ENCODE data around the gene SUN2. TPM values are rescaled to one million over a fixed set of nuclear protein-coding genes. Genes with fewer than 3 reads are reported as not detected.
A peak's percentile ranks its signal among the peaks of the same experiment; 100 is the strongest.

Gene SUN2
- total RNA-seq, 3 donors from 2014 or later (not counting 1 experiment from before 2014, with no cell fraction given) = 882 to 1,056 (median 886) TPM

DNA sequence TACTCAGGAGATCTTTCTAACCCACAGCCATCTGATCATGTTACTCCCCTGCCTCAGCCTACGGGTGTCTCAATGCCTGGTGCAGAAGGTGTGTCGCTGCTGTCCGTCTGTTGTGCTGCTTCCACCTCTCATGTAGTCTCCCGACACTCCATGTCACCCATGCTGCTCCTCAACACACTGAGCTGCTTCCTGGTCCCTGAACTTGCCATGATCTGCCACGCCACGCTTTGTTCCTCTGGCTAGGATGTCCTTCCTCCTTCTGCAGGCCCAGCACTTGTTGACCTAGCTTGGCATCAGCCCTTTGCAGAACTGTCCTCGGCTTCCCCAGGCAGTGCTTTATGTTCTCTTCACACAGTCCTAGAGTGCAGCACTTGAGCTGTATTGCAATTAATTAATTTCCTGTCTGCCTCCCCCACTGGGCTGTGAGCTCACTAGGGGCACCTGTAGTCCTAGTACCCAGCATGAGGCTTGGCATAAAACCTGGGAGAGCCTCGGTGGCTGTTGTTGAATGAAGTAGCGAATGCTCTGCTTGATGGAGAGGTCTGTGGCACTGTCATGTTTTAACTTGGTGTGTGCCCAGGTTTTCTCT, 40.5 kb downstream of the SUN2 start:
- Mint-ChIP-seq H3K27me3 (ENCODE audit: low read depth in 2 of 2) (no peaks in the 10 kb centered on the region), H3K36me3 (no peaks in the 10 kb centered on the region), H3K4me1 (peaks cover 58 to 60% of the 10 kb centered on the region in 2 donors), H3K4me3 (no peak overlapping the region), H3K9me3 (no peaks in the 10 kb centered on the region), H3K27ac (peak overlapping the region in 1 of 2 donors; percentile 10)
- peaks cover 37% of the 10 kb centered on the region for H3K36me3 ChIP-seq (ENCODE audit: control insufficient read depth, insufficient read depth, low read length)
- ATAC-seq = no peak
- no peaks in the 10 kb centered on the region for H3K9me3 ChIP-seq (ENCODE audit: control insufficient read depth, insufficient read depth, low read length)
- TF ChIP-seq, protein P1, sequence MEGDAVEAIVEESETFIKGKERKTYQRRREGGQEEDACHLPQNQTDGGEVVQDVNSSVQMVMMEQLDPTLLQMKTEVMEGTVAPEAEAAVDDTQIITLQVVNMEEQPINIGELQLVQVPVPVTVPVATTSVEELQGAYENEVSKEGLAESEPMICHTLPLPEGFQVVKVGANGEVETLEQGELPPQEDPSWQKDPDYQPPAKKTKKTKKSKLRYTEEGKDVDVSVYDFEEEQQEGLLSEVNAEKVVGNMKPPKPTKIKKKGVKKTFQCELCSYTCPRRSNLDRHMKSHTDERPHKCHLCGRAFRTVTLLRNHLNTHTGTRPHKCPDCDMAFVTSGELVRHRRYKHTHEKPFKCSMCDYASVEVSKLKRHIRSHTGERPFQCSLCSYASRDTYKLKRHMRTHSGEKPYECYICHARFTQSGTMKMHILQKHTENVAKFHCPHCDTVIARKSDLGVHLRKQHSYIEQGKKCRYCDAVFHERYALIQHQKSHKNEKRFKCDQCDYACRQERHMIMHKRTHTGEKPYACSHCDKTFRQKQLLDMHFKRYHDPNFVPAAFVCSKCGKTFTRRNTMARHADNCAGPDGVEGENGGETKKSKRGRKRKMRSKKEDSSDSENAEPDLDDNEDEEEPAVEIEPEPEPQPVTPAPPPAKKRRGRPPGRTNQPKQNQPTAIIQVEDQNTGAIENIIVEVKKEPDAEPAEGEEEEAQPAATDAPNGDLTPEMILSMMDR (IDR thresholded peaks at IDR 0.05) = no peak
- no peaks in the 10 kb centered on the region for H3K27me3 ChIP-seq (ENCODE audit: control insufficient read depth, insufficient read depth, low read length)
- H3K4me1 ChIP-seq (ENCODE audit: control insufficient read depth, insufficient read depth, low read length) = peaks cover 4% of the 10 kb centered on the region
- WGBS (ENCODE audit: insufficient coverage) = 89% methylated on average over 9 of the region's 9 CpGs
- intact Hi-C loops (cut with micrococcal nuclease) = no loop called here
- no peak for DNase-seq
- H3K27ac ChIP-seq (ENCODE audit: low read length) = no peak overlapping the region
- no peak overlapping the region for H3K4me3 ChIP-seq (ENCODE audit: low read length)

DNA sequence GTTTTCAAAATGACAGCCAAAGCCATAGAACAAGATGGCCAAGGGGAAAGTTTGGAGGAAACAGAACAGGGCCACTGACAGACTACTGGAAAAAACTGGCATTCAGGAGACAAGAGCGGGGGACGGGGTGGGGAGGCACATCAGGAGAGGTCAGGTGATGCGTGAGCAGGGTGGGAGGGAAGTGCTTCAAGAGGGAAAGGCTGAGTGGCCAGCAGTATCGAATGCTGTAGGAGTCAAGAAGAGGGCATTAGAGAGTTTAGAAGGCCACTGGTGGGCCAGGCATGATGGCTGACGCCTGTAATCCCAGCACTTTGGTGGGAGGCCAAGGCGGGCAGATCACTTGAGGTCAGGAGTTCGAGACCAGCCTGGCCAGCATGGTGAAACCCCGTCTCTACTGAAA, 41.9 kb downstream of the SUN2 start:
- peak overlapping the region; percentile 39 to 67 for H3K27ac Mint-ChIP-seq
- peaks cover 68% of the 10 kb centered on the region in 2 donors for H3K4me1 Mint-ChIP-seq
- TF ChIP-seq, protein P1 (IDR thresholded peaks at IDR 0.05) = no peak
- intact Hi-C loops (cut with micrococcal nuclease) = no loop called here
- no peaks in the 10 kb centered on the region for H3K9me3 Mint-ChIP-seq
- peaks cover 4% of the 10 kb centered on the region for H3K4me1 ChIP-seq (ENCODE audit: control insufficient read depth, insufficient read depth, low read length)
- peaks cover 43% of the 10 kb centered on the region for H3K36me3 ChIP-seq (ENCODE audit: control insufficient read depth, insufficient read depth, low read length)
- 95% methylated on average over 8 of the region's 8 CpGs for WGBS (ENCODE audit: insufficient coverage)
- ATAC-seq (no peak), DNase-seq (no peak)
- no peaks in the 10 kb centered on the region for H3K36me3 Mint-ChIP-seq
- H3K27ac ChIP-seq (ENCODE audit: low read length) = no peak overlapping the region
- H3K9me3 ChIP-seq (ENCODE audit: control insufficient read depth, insufficient read depth, low read length) = no peaks in the 10 kb centered on the region
- no peak overlapping the region for H3K4me3 Mint-ChIP-seq
- H3K27me3 ChIP-seq (ENCODE audit: control insufficient read depth, insufficient read depth, low read length) = no peaks in the 10 kb centered on the region
- H3K4me3 ChIP-seq (ENCODE audit: low read length) = no peak overlapping the region
- no peaks in the 10 kb centered on the region for H3K27me3 Mint-ChIP-seq (ENCODE audit: low read depth in 2 of 2)

DNA sequence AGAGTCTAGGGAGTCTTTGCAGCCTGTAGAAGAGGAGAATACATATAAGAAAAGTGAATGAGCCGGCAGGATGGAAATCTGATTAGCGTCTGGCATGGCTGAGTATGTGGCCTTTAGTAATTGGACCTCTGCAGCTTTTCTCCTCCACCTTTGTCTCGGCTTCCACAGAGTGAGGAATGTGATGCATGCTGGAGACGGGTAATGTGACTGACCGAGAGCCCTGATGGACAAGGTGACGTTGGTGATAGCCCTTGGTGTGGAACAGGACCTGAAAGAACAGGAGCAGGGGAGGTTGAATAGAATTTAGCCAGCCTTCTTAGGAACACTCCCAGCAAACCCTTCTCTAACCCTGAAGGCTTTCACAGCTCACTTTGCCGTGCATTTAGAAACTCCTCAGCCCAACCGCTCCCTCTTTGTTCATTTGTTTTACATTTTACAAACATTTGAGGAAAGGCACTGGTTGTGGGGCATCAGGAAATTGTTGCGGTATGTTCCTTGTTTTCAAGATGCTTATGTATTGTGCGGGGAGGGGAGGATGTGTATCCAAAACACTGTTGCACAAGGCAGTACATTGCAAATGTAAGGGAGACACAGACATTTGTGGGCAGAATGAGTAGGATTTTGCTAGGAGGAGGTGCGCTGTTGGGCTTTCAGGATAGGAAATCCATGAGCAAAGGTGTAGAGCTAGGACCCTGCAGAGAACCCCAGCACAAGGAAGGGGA, 43.2 kb downstream of the SUN2 start:
- intact Hi-C loops (cut with micrococcal nuclease) = no loop called here

More for the DNA sequence above, 43.2 kb downstream of the SUN2 start:
- WGBS (ENCODE audit: insufficient coverage) = 93% methylated on average over 10 of the region's 11 CpGs
- Mint-ChIP-seq H3K27me3 (ENCODE audit: low read depth in 2 of 2) (no peaks in the 10 kb centered on the region), H3K36me3 (no peaks in the 10 kb centered on the region), H3K4me1 (peaks cover 79 to 81% of the 10 kb centered on the region in 2 donors), H3K4me3 (no peak overlapping the region), H3K9me3 (no peaks in the 10 kb centered on the region), H3K27ac (peak overlapping the region; percentile 39 to 67)
- peaks cover 12% of the 10 kb centered on the region for H3K4me1 ChIP-seq (ENCODE audit: control insufficient read depth, insufficient read depth, low read length)
- H3K9me3 ChIP-seq (ENCODE audit: control insufficient read depth, insufficient read depth, low read length) = no peaks in the 10 kb centered on the region
- ATAC-seq = no peak
- H3K4me3 ChIP-seq (ENCODE audit: low read length) = no peak overlapping the region
- peaks cover 36% of the 10 kb centered on the region for H3K36me3 ChIP-seq (ENCODE audit: control insufficient read depth, insufficient read depth, low read length)
- TF ChIP-seq, protein P1 (IDR thresholded peaks at IDR 0.05) = no peak
- no peak overlapping the region for H3K27ac ChIP-seq (ENCODE audit: low read length)
- no peak for DNase-seq
- no peaks in the 10 kb centered on the region for H3K27me3 ChIP-seq (ENCODE audit: control insufficient read depth, insufficient read depth, low read length)

All from natural killer cell (primary cell).